ENCODE measurements around the gene ACSS3.

GRCh38 chr12:81205416-81205815 is 127.5 kb downstream of the ACSS3 start:
- TF ChIP-seq ELK1 (IDR thresholded peaks at IDR 0.05; ENCODE audit: low read depth, low read length) (no peak), BHLHE40 (IDR thresholded peaks at IDR 0.05; ENCODE audit: borderline replicate concordance in 1 of 2, low read depth in 2 of 2, low read length in 1 of 2) (no peak), NR2C2 (IDR thresholded peaks at IDR 0.05; ENCODE audit: borderline replicate concordance, control insufficient read depth, insufficient read length, low read depth) (no peak), BMI1 (IDR thresholded peaks at IDR 0.05; ENCODE audit: borderline replicate concordance) (no peak)
